Endothelial cell (in vitro differentiated cells): Measurements from ENCODE around the gene C1orf21. TPM values are rescaled to one million over a fixed set of nuclear protein-coding genes. Genes with fewer than 3 reads are reported as not detected.

Experiments used
- DNase-seq: peaks from one replicate; pipeline ENCODE4 v3.0.0; 2021; ENCODE audit warnings: low spot score
- H3K27ac Mint-ChIP-seq: one replicate; pipeline ENCODE4 v1.8.0; 2021; ENCODE audit warnings: mixed read lengths, inconsistent platforms; ENCODE audit not compliant: unreplicated experiment
- H3K27me3 Mint-ChIP-seq: one replicate; pipeline ENCODE4 v1.8.0; 2021; ENCODE audit warnings: mild to moderate bottlenecking, moderate library complexity, mixed read lengths, inconsistent platforms; ENCODE audit not compliant: unreplicated experiment
- H3K36me3 Mint-ChIP-seq: one replicate; pipeline ENCODE4 v1.8.0; 2021; ENCODE audit warnings: mild to moderate bottlenecking, low read depth, mixed read lengths, inconsistent platforms; ENCODE audit not compliant: unreplicated experiment
- H3K4me1 Mint-ChIP-seq: one replicate; pipeline ENCODE4 v1.8.0; 2021; ENCODE audit warnings: mild to moderate bottlenecking, mixed read lengths, inconsistent platforms; ENCODE audit not compliant: unreplicated experiment
- H3K4me3 Mint-ChIP-seq: one replicate; pipeline ENCODE4 v1.8.0; 2021; ENCODE audit warnings: mild to moderate bottlenecking, mixed read lengths, inconsistent platforms; ENCODE audit not compliant: unreplicated experiment
- H3K9me3 Mint-ChIP-seq: one replicate; pipeline ENCODE4 v1.8.0; 2021; ENCODE audit warnings: mixed read lengths, inconsistent platforms; ENCODE audit not compliant: unreplicated experiment
- CTCF ChIP-seq: fragments of 200-600 bp; sonication (generic); IDR thresholded peaks from one replicate; pipeline ENCODE4 v1.5.0; 2021; ENCODE audit warnings: antibody characterized with exemption; ENCODE audit not compliant: unreplicated experiment
- total RNA-seq: library from RNA; stranded (reverse); fragmentation: NEBNext Ultra II Directional; extraction: Animal tissue kit (Norgen Biotek cat#: 25700); gene quantifications from one replicate; pipeline ENCODE4 v1.2.1, GENCODE V29; 2021; ENCODE audit not compliant: unreplicated experiment

Gene C1orf21
- total RNA-seq, 1 donor from 2014 or later = 7.5 TPM

- H3K4me3 Mint-ChIP-seq = no peak overlapping the region
- H3K4me1 Mint-ChIP-seq = peaks cover 8% of the 10 kb centered on the region
- no peak overlapping the region for H3K27ac Mint-ChIP-seq
- no peaks in the 10 kb centered on the region for H3K36me3 Mint-ChIP-seq
- no peak for DNase-seq
- no peaks in the 10 kb centered on the region for H3K9me3 Mint-ChIP-seq
- peaks cover 4% of the 10 kb centered on the region for H3K27me3 Mint-ChIP-seq
- no peak for TF ChIP-seq CTCF
Observed at GRCh38 chr1:184465489-184466146, 78.8 kb downstream of the C1orf21 start.

GRCh38 chr1:184467295-184467694 lies 80.5 kb downstream of the C1orf21 start:
- Mint-ChIP-seq H3K4me3 (no peak overlapping the region), H3K27me3 (peaks cover 4% of the 10 kb centered on the region), H3K27ac (no peak overlapping the region), H3K9me3 (no peaks in the 10 kb centered on the region), H3K4me1 (no peaks in the 10 kb centered on the region), H3K36me3 (no peaks in the 10 kb centered on the region)
- no peak for TF ChIP-seq CTCF
- no peak for DNase-seq

GRCh38 chr1:184469396-184469795 lies 82.6 kb downstream of the C1orf21 start:
- Mint-ChIP-seq H3K4me3 (no peak overlapping the region), H3K9me3 (no peaks in the 10 kb centered on the region), H3K4me1 (no peaks in the 10 kb centered on the region), H3K27me3 (peaks cover 2% of the 10 kb centered on the region), H3K36me3 (no peaks in the 10 kb centered on the region), H3K27ac (no peak overlapping the region)
- no peak for DNase-seq
- TF ChIP-seq CTCF = no peak

GRCh38 chr1:184471686-184472085 lies 84.9 kb downstream of the C1orf21 start:
- no peak for DNase-seq
- Mint-ChIP-seq H3K36me3 (no peaks in the 10 kb centered on the region), H3K4me3 (no peak overlapping the region), H3K4me1 (no peaks in the 10 kb centered on the region), H3K9me3 (no peaks in the 10 kb centered on the region), H3K27ac (no peak overlapping the region), H3K27me3 (peaks cover 2% of the 10 kb centered on the region)
- TF ChIP-seq CTCF = no peak

- Mint-ChIP-seq H3K27me3 (peaks cover 2% of the 10 kb centered on the region), H3K4me1 (no peaks in the 10 kb centered on the region), H3K4me3 (no peak overlapping the region), H3K27ac (no peak overlapping the region), H3K36me3 (no peaks in the 10 kb centered on the region), H3K9me3 (no peaks in the 10 kb centered on the region)
- no peak for DNase-seq
- no peak for TF ChIP-seq CTCF
Observed at GRCh38 chr1:184472136-184472535, 85.3 kb downstream of the C1orf21 start.
